Liver (tissue), 9 donors: Measurements from ENCODE around the gene FUBP3. TPM values are rescaled to one million over a fixed set of nuclear protein-coding genes. Genes with fewer than 3 reads are reported as not detected.

Source experiments
- DNase-seq: peaks from one replicate; pipeline ENCODE4 v3.0.0-alpha.2; 2017; ENCODE audit warnings: low spot score
- H3K27ac ChIP-seq, 2 donors: one replicate each; pipeline ENCODE4 v1.7.0; 2013; ENCODE audit warnings: inconsistent platforms in 2 of 2, low read length in 2 of 2, control low read depth in 1 of 2, low read depth in 1 of 2, mild to moderate bottlenecking in 1 of 2
- H3K27me3 ChIP-seq, 4 donors: one replicate each; pipeline versions ENCODE4 v1.6.1 to v1.7.0; 2013; ENCODE audit warnings: low read length in 3 of 4, inconsistent platforms in 1 of 4, mild to moderate bottlenecking in 1 of 4, moderate library complexity in 1 of 4; ENCODE audit not compliant: control insufficient read depth in 4 of 4, insufficient read depth in 4 of 4
- H3K36me3 ChIP-seq, 4 donors: one replicate each; pipeline versions ENCODE4 v1.6.1 to v1.7.0; 2013; ENCODE audit warnings: low read length in 3 of 4, mild to moderate bottlenecking in 3 of 4, low read depth in 1 of 4, moderate library complexity in 1 of 4; ENCODE audit not compliant: control insufficient read depth in 4 of 4, insufficient read depth in 3 of 4
- H3K4me1 ChIP-seq, 4 donors: one replicate each; pipeline versions ENCODE4 v1.6.1 to v1.7.0; 2013; ENCODE audit warnings: low read length in 3 of 4, mild to moderate bottlenecking in 3 of 4, moderate library complexity in 1 of 4; ENCODE audit not compliant: control insufficient read depth in 4 of 4, insufficient read depth in 4 of 4
- H3K4me3 ChIP-seq, 3 donors: one replicate each; pipeline versions ENCODE4 v1.6.1 to v1.7.0; 2013; ENCODE audit warnings: low read length in 3 of 3, control low read depth in 1 of 3, low read depth in 1 of 3, mild to moderate bottlenecking in 1 of 3
- H3K9ac ChIP-seq, 2 donors: one replicate each; pipeline ENCODE4 v1.7.0; 2013; ENCODE audit warnings: low read length in 2 of 2, mild to moderate bottlenecking in 2 of 2, moderate library complexity in 2 of 2, control low read depth in 1 of 2, low read depth in 1 of 2
- H3K9me3 ChIP-seq, 4 donors: one replicate each; pipeline versions ENCODE4 v1.6.1 to v1.7.0; 2013; ENCODE audit warnings: low read length in 3 of 4; ENCODE audit not compliant: control insufficient read depth in 4 of 4
- CTCF ChIP-seq: fragments of 150-350 bp; IDR thresholded peaks from 2 replicates; pipeline ENCODE4 v1.5.1; 2017; ENCODE audit warnings: improper control_type of control experiment, low read depth, low read length; ENCODE audit not compliant: missing input control
- EGR1 ChIP-seq, 2 donors: IDR thresholded peaks; 2 replicates each; pipeline ENCODE4 v1.6.1; 2016 to 2018; ENCODE audit warnings: antibody characterized with exemption in 2 of 2, low read depth in 2 of 2
- FOXA1 ChIP-seq: IDR thresholded peaks from 2 replicates; pipeline ENCODE4 v1.6.1; 2016; ENCODE audit warnings: antibody characterized with exemption
- FOXA2 ChIP-seq: IDR thresholded peaks from 2 replicates; pipeline ENCODE4 v1.6.1; 2016; ENCODE audit warnings: antibody characterized with exemption
- GABPA ChIP-seq, 2 donors: IDR thresholded peaks in 1 of 2; conservative IDR thresholded peaks in 1 of 2; 2 replicates each; pipeline ENCODE4 v1.6.1; 2016; ENCODE audit warnings: antibody characterized with exemption in 2 of 2, mild to moderate bottlenecking in 1 of 2, moderate library complexity in 1 of 2
- HNF4A ChIP-seq, 2 donors: conservative IDR thresholded peaks; 2 replicates each; pipeline ENCODE4 v1.6.1; 2016; ENCODE audit warnings: antibody characterized with exemption in 2 of 2, mild to moderate bottlenecking in 2 of 2
- HNF4G ChIP-seq: IDR thresholded peaks from 2 replicates; pipeline ENCODE4 v1.6.1; 2016; ENCODE audit warnings: antibody characterized with exemption
- JUND ChIP-seq, 2 donors: IDR thresholded peaks; 2 replicates each; pipeline ENCODE4 v1.6.1; 2016; ENCODE audit warnings: antibody characterized with exemption in 2 of 2
- MAX ChIP-seq: IDR thresholded peaks from 2 replicates; pipeline ENCODE4 v1.6.1; 2016; ENCODE audit warnings: antibody characterized with exemption
- NR2F2 ChIP-seq: IDR thresholded peaks from 2 replicates; pipeline ENCODE4 v1.6.1; 2016; ENCODE audit warnings: antibody characterized with exemption
- RAD21 ChIP-seq, 2 donors: IDR thresholded peaks; 2 replicates each; pipeline ENCODE4 v1.6.1; 2016; ENCODE audit warnings: antibody characterized with exemption in 2 of 2, mild to moderate bottlenecking in 2 of 2
- REST ChIP-seq: IDR thresholded peaks from 2 replicates; pipeline ENCODE4 v1.6.1; 2016; ENCODE audit warnings: antibody characterized with exemption, mild to moderate bottlenecking
- RXRA ChIP-seq, 2 donors: IDR thresholded peaks; 2 replicates each; pipeline ENCODE4 v1.6.1; 2017 to 2018; ENCODE audit warnings: antibody characterized with exemption in 2 of 2, mild to moderate bottlenecking in 1 of 2
- SP1 ChIP-seq: IDR thresholded peaks from 2 replicates; pipeline ENCODE4 v1.6.1; 2018; ENCODE audit warnings: antibody characterized with exemption, mild to moderate bottlenecking
- TAF1 ChIP-seq: conservative IDR thresholded peaks from 2 replicates; pipeline ENCODE4 v1.6.1; 2016; ENCODE audit warnings: antibody characterized with exemption, mild to moderate bottlenecking
- YY1 ChIP-seq: IDR thresholded peaks from 2 replicates; pipeline ENCODE4 v1.6.1; 2016; ENCODE audit warnings: antibody characterized with exemption, mild to moderate bottlenecking
- WGBS: extraction: QIAGEN DNeasy Blood & Tissue Kit; methylation state at CpG from one replicate; pipeline ENCODE4 v1.1.7; 2013; 5-methylcytosine and 5-hydroxymethylcytosine counted together
- polyA plus RNA-seq, 2 donors: library from polyadenylated mRNA; stranded (reverse) in 1 of 2; unstranded in 1 of 2; fragments of 200-250 nt in 1 of 2; fragments of >200 nt in 1 of 2; fragmentation: Nextera tagmentation in 1 of 2; extraction: Ambion mirVana in 1 of 2; gene quantifications; one replicate each; pipeline versions ENCODE4 v1.2.1 to v1.2.3, GENCODE V29; 2013 to 2015
- total RNA-seq, 2 donors: library from RNA; depleted of rRNA; stranded (reverse); fragments of >200 nt; gene quantifications; one replicate each; pipeline ENCODE4 v1.2.3, GENCODE V29; 2014
- TF ChIP-seq, protein P1 (sequence below): IDR thresholded peaks from 2 replicates; pipeline ENCODE4 v1.6.1; 2016; ENCODE audit warnings: antibody characterized with exemption
- TF ChIP-seq, protein P2 (sequence below): IDR thresholded peaks from 2 replicates; pipeline ENCODE4 v1.6.1; 2016; ENCODE audit warnings: antibody characterized with exemption
- donor health status: healthy.
- donor health status: healthy.
- donor health status: healthy.
- donor health status: healthy.
- donor health status: healthy.

The FUBP3 gene
- total and polyA plus RNA-seq, 4 donors, result 16.1 to 39.0 (median 24.8) TPM

- no peak for DNase-seq
- H3K36me3 ChIP-seq, result peaks cover 1 to 6% (median 5%) of the 10 kb centered on the region in 4 donors
- no peaks in the 10 kb centered on the region for H3K27me3 ChIP-seq
- TF ChIP-seq EGR1 (IDR thresholded peaks at IDR 0.05; ENCODE audit: low read depth in 2 of 2), result no peak
- TF ChIP-seq JUND (IDR thresholded peaks at IDR 0.05), result no peak
- TF ChIP-seq RAD21 (IDR thresholded peaks at IDR 0.05), result no peak
- TF ChIP-seq MAX, result no peak
- no peak for TF ChIP-seq NR2F2
- no peak for TF ChIP-seq CTCF
- TF ChIP-seq HNF4G, result no peak
- no peak for TF ChIP-seq FOXA1
- no peak for TF ChIP-seq GABPA (IDR thresholded peaks at IDR 0.05 in 1 of 2, conservative IDR thresholded peaks at IDR 0.05 in 1 of 2)
- TF ChIP-seq YY1, result no peak
- no peak for TF ChIP-seq SP1
- TF ChIP-seq, protein P1, sequence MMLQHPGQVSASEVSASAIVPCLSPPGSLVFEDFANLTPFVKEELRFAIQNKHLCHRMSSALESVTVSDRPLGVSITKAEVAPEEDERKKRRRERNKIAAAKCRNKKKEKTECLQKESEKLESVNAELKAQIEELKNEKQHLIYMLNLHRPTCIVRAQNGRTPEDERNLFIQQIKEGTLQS, result no peak
- TF ChIP-seq TAF1, result no peak
- no peak for TF ChIP-seq REST
- no peak for TF ChIP-seq HNF4A (conservative IDR thresholded peaks at IDR 0.05)
- no peak for TF ChIP-seq RXRA (IDR thresholded peaks at IDR 0.05)
- TF ChIP-seq, protein P2, sequence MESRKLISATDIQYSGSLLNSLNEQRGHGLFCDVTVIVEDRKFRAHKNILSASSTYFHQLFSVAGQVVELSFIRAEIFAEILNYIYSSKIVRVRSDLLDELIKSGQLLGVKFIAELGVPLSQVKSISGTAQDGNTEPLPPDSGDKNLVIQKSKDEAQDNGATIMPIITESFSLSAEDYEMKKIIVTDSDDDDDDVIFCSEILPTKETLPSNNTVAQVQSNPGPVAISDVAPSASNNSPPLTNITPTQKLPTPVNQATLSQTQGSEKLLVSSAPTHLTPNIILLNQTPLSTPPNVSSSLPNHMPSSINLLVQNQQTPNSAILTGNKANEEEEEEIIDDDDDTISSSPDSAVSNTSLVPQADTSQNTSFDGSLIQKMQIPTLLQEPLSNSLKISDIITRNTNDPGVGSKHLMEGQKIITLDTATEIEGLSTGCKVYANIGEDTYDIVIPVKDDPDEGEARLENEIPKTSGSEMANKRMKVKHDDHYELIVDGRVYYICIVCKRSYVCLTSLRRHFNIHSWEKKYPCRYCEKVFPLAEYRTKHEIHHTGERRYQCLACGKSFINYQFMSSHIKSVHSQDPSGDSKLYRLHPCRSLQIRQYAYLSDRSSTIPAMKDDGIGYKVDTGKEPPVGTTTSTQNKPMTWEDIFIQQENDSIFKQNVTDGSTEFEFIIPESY, result no peak
- no peak for TF ChIP-seq FOXA2
- peaks cover 3 to 30% (median 23%) of the 10 kb centered on the region in 4 donors for H3K4me1 ChIP-seq
- WGBS, result 97% methylated on average over 4 of the region's 4 CpGs
- H3K27ac ChIP-seq, result no peak overlapping the region
- no peak overlapping the region for H3K9ac ChIP-seq
- no peaks in the 10 kb centered on the region for H3K9me3 ChIP-seq
- no peak overlapping the region for H3K4me3 ChIP-seq
Measured at GRCh38 chr9:130583271-130583670, 3.9 kb downstream of the FUBP3 start.
